ENCODE results near the gene UBA6.
A peak's percentile ranks its signal among the peaks of the same experiment; 100 is the strongest.
"Not testable (repeated sequence)": the region's sequence is repeated elsewhere in the genome, so short reads cannot be mapped to it uniquely, and the experiment has no call there.

The UBA6 gene

DNA sequence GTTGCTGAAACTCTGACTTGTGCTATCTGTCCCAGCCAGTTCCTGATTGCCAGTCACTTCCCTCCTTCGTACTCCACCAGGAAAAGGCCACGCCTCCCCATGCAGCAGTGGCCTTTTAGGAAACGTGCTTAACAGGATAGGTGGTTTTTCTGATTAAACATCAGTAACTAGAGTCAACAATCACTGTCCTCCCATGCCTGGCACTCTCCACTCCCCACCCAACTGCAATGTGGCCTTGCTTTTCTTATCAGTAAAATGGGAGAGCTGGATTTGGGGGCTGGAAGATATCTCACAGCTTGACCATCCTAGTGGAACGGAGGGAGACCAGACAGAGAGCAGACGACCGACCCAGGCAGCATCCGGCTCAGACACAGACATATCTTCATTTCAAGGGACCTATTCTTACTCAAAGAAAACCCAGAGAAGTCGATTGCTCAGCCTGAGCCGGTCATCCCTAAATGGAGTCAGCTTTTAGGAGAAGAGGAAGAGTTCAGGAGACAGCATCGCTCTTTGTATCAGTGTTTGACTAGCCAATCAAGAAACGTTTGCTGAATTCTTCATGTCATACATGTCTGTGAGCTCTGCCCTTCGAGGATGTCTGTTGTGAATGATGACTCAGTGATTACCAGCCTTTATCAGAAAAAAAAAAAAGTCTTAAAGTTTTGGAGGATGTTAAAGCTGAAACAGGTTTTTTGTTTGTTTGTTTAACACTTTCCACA lies 12.7 kb upstream of the UBA6 start:
- peak; percentile 43 for DNase-seq (ENCODE audit: low read depth)

DNA sequence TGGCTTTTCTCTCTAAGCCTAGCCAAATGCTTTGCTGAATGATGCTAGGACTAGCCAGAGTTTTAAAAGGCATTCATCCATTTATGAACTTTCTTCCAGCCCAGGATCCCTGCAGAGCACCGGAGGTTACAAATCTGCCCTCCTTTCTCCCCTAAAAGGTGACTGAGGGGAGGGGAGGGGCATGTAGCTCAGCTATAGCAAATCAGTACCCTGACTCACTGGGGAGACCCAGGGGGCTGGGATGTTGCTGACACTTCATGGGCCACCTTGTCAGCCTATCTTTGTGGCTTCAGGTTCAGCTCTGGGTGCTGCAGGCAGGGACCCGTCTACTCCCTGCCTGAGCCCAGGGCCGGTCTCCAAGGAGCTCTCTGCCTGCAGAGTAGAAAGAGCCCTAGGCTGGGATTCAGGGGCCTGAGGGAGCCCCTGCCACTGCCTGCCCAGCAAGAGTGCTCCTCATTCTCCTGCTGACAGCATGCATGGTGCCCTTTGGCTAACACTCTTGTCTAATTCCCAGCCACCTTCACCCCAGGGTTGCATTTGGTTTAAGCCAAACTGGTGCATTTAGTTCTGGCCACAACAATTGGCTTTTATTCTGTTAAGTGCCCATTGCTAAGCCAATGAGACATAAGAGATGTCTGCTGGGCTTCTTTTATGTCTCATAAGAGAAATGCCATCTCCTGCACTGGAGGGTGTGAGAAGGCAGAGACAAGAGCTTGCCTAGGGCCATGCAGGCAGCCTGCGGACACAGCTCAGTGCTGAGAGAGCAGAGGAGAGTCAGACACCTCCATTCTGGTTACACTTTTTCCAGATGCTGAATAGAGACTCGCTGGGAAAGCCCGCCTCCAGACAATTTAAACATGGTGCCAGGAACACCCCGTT lies 11.9 kb upstream of the UBA6 start:
- no peak for DNase-seq (ENCODE audit: low read depth)

DNA sequence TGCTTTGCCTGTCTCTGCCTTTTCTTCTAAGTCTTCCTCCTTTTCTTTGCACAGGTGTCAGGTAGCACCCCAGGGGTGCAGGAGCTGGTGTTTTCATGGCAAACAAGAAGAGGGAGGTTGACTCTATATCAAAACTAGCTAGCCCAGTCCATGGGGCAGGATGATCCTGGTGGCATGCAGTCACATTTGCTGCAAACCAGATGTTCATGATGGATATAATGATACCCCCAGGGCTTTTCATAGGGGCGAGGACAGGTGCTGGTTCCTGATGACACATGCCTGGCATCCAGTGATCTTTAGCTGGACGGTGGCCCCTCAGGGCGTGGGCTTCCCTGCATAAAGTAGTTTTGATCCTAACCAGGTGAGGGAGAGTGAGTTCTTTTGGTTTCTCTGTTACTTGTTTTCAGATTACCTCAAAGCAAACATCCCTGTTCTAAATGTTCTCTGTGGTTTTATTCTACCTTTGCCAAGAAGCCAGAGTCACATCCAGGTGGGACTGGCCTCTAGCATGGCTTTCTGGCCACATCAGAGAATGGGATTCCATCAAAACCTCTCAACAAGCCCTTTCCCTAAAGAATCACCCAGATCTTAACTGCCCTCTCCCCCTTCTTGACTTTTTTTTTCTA lies 11.2 kb upstream of the UBA6 start:
- DNase-seq (ENCODE audit: low read depth): no peak

DNA sequence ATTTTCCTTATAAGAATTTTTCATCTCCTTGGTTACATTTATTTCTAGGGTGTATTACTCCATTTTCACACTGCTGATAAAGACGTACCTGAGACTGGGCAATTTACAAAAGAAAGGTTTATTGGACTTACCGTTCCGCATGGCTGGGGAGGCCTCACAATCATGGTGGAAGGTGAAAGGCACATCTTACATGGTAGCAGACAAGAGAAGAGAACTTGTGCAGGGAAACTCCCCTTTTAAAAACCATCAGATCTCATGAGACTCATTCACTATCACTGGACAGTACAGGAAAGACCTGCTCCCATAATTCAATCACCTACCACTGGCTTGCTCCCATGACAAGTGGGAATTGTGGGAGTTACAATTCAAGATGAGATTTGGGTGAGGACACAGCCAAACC lies 5.7 kb upstream of the UBA6 start:
- DNase-seq (ENCODE audit: low read depth): not testable (repeated sequence)

DNA sequence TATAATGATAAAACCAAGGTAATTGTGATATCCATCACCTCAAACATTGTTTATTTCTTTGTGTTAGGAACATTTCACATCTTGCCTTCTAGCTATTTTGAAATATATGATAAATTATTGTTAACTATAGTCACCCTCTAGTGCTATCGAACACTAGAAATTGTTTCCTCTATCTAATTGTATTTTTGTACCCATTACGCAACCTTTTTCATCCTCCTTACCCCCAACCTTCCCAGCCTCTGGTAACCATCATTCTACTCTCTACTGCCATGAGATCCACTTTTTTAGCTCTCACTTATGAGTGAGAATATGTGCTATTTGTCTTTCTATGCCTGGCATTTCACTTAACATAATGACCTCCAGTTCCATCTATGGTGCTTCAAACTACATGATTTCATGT lies 3.9 kb upstream of the UBA6 start:
- DNase-seq (ENCODE audit: low read depth): no peak

DNA sequence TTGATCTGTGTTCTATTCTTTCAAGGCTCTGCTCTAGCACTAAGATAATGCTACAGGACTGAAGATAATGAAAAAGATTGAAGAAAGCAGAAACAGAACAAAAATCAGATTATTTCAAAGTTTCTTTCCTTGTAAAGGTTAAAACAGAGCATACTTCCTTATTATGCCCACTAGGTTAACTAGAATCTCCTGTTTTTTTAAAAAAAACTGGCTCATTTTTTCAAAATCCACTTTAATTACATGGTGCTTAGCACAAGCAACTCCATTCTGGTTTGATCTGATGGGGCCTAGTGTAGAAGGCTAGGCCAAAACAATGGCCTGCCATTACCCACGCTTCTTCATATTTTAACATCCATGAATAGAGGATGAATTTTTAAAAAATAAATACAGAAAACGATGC lies 1.2 kb upstream of the UBA6 start:
- DNase-seq (ENCODE audit: low read depth): no peak

DNA sequence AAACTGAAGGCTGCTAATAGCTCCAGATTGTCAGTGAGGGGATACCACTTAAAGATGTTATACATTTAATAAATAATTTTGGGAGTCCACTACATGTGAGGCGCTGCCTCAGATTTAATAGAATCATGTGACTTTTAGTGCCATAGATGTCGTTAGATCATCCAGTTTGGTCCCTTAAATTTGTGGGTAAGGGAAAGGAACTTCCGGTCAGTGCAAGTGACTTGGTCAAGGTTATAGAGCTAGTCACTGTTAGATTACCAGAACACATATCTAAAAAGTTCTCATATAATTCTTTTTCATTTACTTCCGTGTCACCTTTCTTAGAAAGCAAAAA lies 529 bp upstream of the UBA6 start:
- DNase-seq (ENCODE audit: low read depth): no peak

DNA sequence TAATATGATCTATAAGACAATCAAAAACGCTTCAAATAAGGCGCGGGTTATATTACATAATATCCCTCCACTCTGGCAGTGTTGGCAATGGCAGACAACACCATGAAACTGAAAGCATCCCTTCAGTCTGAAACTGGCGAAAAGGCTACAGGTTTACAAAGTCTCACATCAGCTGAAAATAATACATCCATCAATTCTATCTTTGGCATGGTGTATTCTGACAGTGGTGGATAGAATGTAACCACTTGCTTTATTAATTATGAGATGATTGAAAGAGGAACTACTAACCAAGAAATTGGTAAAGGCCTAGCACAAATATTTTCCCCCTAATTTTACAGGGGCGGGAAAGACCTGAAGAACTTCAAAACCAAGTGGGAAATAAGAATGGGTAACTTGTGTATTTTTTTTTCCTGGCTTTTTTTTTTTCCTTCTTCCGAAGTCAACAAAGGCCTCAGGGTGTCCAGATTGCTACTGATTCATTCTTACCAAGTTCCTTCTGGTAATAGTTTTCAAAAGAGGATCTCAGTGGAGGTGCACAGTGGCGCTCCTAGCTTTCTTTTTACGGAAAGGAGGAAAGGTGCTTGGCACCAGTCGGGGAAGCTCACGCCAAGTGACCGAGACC lies 728 bp downstream of the UBA6 start:
- no peak for DNase-seq (ENCODE audit: low read depth)

DNA sequence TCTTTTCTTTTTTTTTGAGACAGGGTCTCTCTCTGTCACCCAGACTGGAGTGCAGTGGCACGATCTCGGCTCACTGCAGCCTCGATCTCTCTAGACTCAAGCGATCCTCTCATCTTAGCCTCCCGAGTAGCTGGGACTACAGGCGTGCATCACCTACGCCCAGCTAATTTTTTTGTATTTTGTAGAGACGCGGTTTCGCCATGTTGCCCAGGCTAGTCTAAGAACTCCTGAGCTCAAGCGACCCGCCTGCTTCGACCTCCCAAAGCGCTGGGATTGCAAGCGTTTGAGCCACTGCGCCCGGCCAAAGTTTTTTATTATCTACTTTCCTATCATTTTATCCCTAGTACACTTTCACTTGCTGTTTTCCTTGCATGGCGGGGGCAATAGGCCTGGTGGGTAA lies 1.4 kb downstream of the UBA6 start:
- DNase-seq (ENCODE audit: low read depth): no peak

DNA sequence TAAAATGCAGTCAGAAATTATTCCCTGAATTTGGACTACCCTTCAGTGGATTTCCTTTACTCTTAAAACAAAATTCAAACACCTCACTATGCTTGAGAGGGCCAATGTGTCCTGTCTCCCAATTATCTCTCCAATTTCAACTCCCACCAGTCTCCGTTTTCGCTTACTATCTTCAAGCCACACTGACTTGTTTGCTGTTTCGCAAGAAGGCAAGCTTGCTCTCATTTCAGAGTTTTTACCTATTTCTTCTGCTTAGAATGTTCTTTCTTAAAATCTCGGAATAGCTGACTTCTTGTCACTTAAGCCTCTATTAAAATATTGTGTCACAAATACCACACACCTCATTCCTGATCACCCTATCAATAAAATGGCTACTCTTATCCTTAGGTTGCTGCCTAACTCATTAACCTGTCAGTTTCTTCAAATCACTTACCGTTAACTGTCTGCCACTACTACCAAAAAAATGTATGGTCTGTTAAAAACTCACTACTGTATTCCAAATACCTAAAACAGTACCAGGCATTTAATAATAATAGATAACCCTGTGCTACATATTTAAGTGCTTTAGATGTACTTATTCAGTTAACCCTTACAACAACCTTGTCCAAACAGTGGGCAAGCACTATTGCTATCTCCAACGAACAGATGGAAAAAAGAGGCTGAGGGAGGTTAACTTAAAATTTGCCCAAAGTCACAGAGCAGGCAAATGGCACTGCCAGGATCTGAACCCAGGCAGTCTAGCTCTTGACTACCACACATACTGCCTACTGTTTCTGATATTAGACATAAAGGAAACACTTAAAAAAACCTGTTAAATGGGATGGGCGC lies 2.9 kb downstream of the UBA6 start:
- no peak for DNase-seq (ENCODE audit: low read depth)

DNA sequence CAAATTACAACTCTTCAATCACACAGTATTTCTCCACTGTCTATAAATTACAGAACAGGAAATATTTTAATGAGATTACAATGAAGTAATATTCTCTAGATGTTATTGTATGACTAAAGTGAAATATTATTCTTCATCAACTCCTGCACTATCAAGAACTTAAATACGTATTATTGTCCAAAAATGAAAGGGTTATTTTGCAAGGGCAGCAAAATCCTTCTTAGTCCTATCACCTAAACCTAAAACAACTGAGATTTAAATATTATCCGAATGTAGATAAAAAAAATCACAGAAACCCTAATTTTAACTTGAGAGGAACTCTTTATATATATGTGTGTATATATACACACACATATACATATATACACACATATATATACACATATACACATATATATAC lies 4.9 kb downstream of the UBA6 start:
- DNase-seq (ENCODE audit: low read depth): no peak

DNA sequence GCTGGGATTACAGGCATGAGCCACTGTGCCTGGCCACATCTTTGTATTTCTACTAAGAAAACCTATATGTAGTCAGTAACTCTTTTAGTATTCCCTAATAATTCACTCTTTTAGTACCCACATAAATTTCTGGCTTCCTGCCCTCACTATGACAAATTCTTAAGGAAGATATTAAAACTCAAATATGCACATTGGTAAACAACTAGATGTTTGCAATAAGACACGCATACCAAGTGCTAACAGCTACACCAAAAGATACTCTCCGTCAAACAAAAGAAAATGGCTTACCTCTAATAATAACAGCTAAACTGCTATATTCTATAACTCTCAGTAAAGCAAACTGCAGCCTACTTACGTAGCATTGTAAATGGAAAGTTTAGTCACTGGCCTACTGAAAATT lies 6.3 kb downstream of the UBA6 start:
- DNase-seq (ENCODE audit: low read depth): no peak

DNA sequence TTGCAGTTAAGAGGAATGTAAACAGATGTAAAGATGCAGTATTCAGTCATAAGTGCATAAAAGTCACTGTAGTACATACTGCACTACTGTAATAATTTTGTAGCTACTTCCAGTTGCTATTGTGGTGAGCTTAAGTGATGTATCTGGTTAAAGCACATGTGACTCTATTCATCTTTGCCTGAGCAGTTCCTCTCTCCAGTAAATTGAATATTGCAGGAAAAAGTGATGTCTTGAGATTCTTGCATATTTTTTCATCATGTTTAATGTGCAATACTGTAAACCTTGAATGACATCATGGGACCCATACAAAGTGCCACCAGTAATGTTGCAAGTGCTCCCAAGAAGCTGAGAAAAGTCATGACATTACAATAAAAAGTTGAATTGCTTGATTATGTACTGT lies 9.6 kb downstream of the UBA6 start:
- no peak for DNase-seq (ENCODE audit: low read depth)

DNA sequence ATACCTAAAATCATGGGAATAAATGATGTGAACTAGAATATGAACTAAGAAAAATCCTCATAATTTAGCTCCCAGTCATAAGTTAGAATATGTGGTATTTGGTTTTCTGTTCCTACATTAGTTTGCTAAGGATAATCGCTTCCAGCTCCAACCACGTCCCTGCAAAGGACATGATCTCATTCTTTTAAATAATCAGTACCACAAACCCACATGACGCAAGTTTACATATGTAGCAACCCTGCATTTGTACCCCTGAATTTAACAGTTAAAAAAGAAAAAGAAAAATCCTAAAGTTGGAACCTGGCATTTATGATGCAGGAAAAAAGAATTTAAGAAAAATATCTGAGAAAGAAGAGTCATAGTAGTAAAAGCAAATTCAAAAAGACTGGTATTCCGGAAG lies 13.3 kb downstream of the UBA6 start:
- DNase-seq (ENCODE audit: low read depth): no peak

DNA sequence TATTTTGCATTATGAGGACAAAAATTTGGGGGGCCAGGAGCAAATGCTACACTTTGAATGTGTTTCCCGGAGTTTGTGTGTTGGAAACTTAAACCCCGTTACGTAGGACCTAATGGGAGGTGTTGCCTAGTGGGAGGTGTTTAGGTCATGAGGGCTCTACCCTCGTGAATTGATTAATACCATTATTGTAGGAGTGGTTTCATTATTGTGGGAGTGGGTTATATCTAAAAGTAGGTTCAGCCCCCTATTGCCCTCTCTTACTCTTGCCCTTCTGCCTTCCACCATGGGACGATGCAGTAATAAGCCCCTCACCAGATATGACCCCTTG lies 15.5 kb downstream of the UBA6 start:
- no peak for DNase-seq (ENCODE audit: low read depth)

DNA sequence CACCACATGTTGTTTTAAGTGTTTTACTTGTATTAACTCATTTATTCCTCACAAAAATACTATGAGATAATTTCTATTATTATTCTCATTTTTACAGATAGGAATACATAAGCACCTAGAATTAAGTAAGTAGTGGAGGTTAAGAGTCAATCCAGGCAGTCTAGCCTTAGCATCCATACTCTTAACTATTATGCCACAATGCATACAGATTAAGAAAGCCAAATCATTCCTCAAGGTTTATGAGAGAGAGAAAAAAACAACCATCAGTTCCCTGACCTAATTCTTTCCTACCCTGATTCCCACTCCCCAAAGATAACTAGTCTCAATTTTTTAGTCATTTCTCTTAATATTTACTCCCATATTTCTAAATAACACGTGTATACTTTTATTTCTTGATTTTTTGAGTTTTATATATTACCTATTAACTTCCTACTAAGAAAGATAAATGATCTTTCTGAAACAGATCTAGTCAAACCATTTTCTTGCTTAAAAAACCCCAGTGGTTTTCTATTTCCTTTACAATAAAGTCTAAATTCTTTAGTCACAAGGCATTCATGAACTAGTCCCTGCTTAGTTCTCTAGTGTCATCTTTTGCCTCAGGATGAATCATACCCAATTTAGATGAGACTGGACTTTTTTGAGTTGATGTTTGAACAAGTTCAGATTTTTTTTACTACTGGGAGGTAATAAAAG lies 16.0 kb downstream of the UBA6 start:
- DNase-seq (ENCODE audit: low read depth): no peak

DNA sequence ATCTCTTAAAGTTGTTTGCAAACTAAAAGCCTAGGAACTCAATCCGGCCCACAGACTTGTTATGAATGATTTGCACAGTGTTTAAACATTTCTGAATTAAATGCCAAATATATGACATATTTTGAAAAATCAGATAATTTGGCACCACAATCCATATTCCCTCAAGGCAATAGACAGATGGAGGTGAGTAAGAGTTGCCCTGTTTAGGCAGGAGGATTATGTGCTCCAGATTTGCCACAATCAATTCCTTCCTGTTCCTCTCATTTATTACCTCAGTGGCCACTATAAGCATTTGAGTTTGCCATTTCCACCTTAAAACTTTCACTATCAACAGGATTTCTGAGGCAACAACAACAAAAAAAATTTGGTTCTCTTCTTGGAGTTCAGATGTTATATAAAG lies 18.7 kb downstream of the UBA6 start:
- no peak for DNase-seq (ENCODE audit: low read depth)

DNA sequence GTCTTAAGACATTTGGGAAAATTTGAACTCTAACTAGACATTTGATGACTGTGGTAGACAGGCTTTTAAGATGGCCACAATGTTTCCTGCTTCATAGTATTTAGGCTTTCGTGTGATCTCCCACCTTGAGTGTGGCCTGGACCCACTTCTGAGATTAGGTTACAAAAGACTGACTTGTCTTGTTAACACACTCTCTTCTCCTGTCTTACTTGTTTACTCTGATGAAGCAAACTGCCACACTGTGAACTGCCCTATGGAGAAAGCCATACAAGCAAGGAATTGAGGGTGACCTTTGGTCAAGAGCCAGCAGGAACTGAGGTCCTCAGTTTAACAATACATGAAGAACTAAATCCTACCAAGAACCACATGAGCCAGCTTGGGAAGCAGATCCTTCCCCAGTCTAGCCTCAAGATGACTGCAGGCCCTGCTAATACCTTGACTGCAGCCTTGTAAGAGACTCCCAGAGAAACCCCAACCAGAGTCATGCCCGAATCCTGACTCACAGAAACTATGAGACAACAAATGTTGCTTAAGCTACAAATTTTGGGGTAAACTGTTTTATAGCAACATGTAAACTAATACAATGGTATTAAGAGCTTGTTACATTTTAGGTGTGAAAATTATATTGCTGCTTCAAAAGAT lies 20.3 kb downstream of the UBA6 start:
- no peak for DNase-seq (ENCODE audit: low read depth)

DNA sequence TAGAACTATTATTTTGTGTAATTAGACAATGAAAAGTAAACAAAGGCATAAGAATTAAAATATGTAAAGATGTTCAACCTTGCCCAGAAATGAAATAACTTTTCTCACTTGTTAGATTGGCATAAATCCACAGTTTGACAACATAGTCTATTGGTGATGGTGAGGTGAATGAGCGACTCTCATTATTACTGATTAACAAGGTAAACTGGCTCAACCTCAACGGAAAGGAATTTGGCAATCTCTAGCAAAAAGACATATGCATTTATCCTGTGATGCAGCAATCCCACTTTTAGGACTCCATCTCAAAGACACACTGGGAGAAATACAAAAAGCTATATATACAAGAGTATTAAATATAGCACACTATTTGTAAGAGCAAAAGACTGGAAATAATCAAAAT lies 22.3 kb downstream of the UBA6 start:
- DNase-seq (ENCODE audit: low read depth): no peak

DNA sequence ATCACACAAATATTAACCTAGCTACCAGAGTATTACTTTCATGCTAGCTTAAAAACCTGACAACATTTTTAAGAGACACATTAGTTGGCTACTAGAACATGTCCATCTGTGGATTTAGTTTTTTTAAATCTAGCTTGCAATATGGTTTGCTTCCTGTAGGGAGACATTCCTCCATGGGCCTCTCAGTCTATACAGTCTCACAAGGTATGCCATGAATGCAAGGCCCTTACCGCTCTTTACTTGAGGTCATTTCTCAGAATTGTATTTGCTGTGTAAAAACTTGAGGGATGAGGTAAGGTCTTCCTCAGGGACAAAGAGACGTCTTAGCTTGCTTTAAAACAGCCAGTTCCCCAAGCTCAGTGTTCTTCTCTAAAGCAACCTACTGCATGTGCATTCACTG lies 26.9 kb downstream of the UBA6 start:
- DNase-seq (ENCODE audit: low read depth): no peak

DNA sequence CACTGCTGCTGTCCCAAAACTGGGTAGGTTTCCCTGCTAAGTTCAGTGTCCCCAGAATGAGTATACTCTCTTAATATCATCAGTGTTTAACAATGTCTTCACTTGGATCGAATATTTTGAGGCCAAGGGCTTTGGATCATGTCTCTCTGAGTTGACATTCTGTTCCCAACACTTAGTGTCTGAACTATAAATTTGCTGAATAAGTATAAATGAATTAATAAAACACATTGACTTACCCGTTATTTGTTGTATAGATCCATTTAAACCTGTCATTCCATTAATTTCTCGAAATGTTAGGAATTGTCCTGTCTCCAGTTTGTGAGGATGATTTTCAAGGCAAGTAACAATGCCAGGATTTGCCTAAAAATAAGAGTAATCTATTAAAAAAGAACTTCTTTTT lies 32.6 kb downstream of the UBA6 start:
- DNase-seq (ENCODE audit: low read depth): no peak
